ENCODE data around the gene MMEL1.

The MMEL1 gene

DNA sequence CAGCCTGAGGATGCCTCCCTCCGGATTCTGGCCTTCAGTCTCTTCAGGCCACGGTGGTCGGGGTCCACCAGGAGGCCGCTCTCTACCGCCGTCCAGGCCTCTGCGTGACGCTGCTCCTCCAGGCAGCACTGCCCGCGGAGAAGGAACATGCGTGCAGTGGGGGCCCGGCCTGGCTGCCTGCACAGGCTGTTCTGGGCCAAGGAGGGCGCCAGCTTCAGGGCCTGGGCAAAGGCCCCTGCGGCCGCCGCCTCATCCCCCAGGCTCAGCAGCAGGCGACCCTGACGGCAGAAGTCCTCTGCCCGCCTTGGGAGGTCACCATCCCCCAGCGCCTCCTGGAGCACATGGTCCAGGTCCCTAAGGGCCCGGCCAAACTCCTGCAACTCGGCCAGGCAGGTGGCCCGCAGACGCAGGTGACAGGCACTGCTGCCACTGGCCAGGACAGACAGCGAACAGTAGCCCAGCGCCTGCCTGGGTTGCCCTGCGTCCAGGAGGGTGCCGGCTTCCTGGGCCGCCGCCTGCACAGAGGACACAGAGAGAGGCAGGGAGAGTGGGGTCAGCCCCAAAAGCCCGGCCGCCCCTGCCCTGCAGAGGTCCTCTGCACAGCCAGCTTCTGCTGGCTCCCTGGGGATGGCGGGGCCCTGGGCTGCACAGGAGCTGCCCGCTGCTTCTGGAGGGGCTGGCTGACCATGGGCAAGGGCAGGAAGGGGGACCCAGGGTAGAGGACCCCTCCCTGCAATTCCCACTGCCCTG lies 8.7 kb upstream of the MMEL1 start:
- H3K36me3 ChIP-seq (ENCODE audit: control insufficient read depth, insufficient read depth, low read length, severe bottlenecking): no peaks in the 10 kb centered on the region
- no peak for DNase-seq (ENCODE audit: low read depth)
- peak overlapping the region; percentile 89 for H3K4me3 ChIP-seq (ENCODE audit: low read length)
- peaks cover 18% of the 10 kb centered on the region for H3K27me3 ChIP-seq (replicated peaks; ENCODE audit: control insufficient read depth, insufficient read depth, low read length)
- H3K9ac ChIP-seq (ENCODE audit: low read length): peak overlapping the region; percentile 93
- peaks cover 6% of the 10 kb centered on the region for H3K4me1 ChIP-seq (ENCODE audit: control insufficient read depth, insufficient read depth, low read length)
- peaks cover 10% of the 10 kb centered on the region for H3K9me3 ChIP-seq (ENCODE audit: control insufficient read depth, low read length)

DNA sequence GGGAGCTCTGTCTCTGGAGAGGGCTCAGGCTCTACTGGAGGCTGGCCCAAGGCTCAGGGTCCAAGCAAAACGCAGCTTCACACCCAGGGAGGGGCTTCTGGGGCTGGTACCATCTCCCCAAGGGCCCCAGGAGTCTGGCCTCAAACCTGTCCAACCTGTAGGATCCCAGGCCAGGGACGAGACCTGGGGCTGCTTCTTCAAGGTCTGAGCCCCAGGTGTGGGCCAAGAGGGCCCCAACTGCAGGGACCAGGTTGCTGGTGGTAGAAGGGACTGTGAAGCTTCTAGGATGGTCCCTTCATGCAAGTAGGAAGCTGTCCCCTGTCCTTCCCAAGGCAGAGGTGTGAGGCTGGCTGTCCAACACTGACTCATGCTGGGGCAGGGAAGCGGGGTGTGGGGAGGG lies 7.8 kb upstream of the MMEL1 start:
- no peak overlapping the region for H3K9ac ChIP-seq (ENCODE audit: low read length)
- no peak for DNase-seq (ENCODE audit: low read depth)
- peaks cover 6% of the 10 kb centered on the region for H3K4me1 ChIP-seq (ENCODE audit: control insufficient read depth, insufficient read depth, low read length)
- H3K36me3 ChIP-seq (ENCODE audit: control insufficient read depth, insufficient read depth, low read length, severe bottlenecking): no peaks in the 10 kb centered on the region
- H3K9me3 ChIP-seq (ENCODE audit: control insufficient read depth, low read length): peaks cover 8% of the 10 kb centered on the region
- H3K27me3 ChIP-seq (replicated peaks; ENCODE audit: control insufficient read depth, insufficient read depth, low read length): peaks cover 26% of the 10 kb centered on the region
- H3K4me3 ChIP-seq (ENCODE audit: low read length): no peak overlapping the region

DNA sequence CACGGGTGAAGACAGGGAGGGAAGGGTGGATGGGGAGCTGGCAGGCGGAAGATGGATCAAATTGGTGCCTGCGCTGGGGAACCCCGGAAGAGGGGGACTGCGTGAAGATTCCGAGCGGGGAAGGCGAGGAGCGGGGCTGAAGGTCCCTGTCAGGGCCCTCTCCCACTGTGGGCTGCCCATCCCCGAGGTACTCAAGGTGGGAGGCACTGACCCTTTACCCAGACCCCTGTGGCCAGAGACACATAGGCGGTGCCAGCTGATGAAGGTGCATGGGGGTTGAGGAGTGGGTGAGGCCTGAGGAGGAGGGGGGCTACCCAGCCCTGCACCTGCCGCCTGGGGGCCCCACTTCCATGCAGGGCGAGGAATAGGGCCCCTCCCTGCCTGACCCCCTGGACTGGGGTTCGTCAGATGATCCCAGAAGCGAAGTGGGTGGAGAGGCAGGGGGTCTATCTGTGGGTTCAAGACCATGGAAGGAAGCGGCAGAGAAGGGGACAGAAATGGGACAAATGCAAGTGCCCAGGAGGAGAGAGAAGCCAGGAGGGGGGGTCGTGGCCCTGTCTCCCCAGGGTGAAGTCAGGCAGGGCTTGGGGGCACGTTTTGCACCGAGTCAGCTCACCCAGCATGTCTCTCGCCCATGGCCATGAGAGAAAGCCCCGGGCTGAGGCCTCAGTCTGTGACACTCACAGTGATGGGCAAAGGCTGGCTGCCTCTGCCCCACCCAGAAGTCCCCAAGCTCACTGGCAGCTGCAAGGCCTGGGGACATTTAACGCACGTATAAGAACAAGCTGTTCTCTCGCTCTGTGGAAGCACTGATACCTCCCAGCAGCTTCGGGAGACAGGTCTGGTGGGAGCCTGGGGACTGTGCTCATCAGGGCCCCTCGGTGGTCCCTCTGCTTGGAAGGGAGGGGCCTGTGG lies 7.0 kb upstream of the MMEL1 start:
- peaks cover 26% of the 10 kb centered on the region for H3K27me3 ChIP-seq (replicated peaks; ENCODE audit: control insufficient read depth, insufficient read depth, low read length)
- DNase-seq (ENCODE audit: low read depth): no peak
- no peak overlapping the region for H3K4me3 ChIP-seq (ENCODE audit: low read length)

DNA sequence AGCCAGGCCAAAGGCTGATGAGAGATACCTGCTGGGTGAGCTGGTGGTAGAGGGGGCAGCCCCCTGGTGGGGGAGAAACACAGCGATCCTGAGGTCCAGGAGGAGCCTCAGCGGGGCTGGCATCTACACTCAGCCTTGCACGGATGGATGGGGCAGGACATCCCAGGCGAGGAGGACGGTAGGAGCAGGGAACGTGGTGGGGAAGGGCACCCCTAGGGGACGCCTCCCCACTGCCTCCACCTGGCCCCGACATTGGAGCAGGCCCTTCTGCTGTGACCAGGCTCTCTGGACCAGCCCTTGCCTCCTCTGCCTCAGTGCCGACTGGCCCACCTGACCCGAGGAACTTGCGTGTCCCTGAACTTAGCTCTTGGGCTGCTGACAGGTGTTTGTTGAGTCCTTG lies 6.4 kb upstream of the MMEL1 start:
- H3K4me1 ChIP-seq (ENCODE audit: control insufficient read depth, insufficient read depth, low read length): peaks cover 6% of the 10 kb centered on the region
- H3K9me3 ChIP-seq (ENCODE audit: control insufficient read depth, low read length): peaks cover 8% of the 10 kb centered on the region
- no peaks in the 10 kb centered on the region for H3K36me3 ChIP-seq (ENCODE audit: control insufficient read depth, insufficient read depth, low read length, severe bottlenecking)
- H3K27me3 ChIP-seq (replicated peaks; ENCODE audit: control insufficient read depth, insufficient read depth, low read length): peaks cover 26% of the 10 kb centered on the region
- H3K9ac ChIP-seq (ENCODE audit: low read length): no peak overlapping the region
- no peak overlapping the region for H3K4me3 ChIP-seq (ENCODE audit: low read length)
- no peak for DNase-seq (ENCODE audit: low read depth)

More for the DNA sequence above, 7.0 kb upstream of the MMEL1 start:
- Histone ChIP-seq H3K36me3 (ENCODE audit: control insufficient read depth, insufficient read depth, low read length, severe bottlenecking) (no peaks in the 10 kb centered on the region), H3K9ac (ENCODE audit: low read length) (no peak overlapping the region), H3K9me3 (ENCODE audit: control insufficient read depth, low read length) (peaks cover 8% of the 10 kb centered on the region), H3K4me1 (ENCODE audit: control insufficient read depth, insufficient read depth, low read length) (peaks cover 6% of the 10 kb centered on the region)

DNA sequence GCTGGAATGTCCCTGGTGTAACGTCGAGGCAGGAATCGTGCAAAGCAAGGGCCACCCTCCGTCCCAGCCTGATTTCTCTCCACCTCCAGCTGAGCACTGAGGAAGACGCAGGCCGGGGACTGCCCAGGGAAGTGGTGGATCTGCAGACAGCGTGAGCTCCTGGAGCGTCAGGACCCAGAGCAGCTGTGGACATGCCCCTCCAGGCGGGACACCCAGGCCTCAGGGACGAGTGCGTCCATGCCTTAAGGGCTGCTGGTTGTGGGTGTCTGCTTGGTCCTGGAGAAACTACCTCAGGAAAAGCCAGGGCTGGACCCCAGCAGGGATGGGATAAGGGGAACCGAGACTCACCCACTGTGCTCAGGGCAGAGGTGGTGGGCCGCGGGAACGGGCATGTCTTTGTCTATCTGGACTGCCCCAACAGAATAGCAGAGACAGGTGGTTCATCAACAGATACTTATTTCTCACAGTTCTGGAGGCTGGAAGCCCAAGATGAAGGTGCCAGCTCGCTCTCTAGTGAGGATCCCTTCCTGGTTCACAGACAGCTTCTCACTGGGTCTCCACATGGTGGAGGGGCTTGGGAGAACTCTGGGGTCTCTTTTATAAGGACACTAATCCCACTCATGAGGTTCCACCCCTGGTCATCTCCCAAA lies 5.8 kb upstream of the MMEL1 start:
- H3K27me3 ChIP-seq (replicated peaks; ENCODE audit: control insufficient read depth, insufficient read depth, low read length): peaks cover 26% of the 10 kb centered on the region
- H3K36me3 ChIP-seq (ENCODE audit: control insufficient read depth, insufficient read depth, low read length, severe bottlenecking): no peaks in the 10 kb centered on the region
- no peak overlapping the region for H3K9ac ChIP-seq (ENCODE audit: low read length)
- peaks cover 8% of the 10 kb centered on the region for H3K9me3 ChIP-seq (ENCODE audit: control insufficient read depth, low read length)
- DNase-seq (ENCODE audit: low read depth): no peak
- H3K4me3 ChIP-seq (ENCODE audit: low read length): no peak overlapping the region
- H3K4me1 ChIP-seq (ENCODE audit: control insufficient read depth, insufficient read depth, low read length): peaks cover 6% of the 10 kb centered on the region

DNA sequence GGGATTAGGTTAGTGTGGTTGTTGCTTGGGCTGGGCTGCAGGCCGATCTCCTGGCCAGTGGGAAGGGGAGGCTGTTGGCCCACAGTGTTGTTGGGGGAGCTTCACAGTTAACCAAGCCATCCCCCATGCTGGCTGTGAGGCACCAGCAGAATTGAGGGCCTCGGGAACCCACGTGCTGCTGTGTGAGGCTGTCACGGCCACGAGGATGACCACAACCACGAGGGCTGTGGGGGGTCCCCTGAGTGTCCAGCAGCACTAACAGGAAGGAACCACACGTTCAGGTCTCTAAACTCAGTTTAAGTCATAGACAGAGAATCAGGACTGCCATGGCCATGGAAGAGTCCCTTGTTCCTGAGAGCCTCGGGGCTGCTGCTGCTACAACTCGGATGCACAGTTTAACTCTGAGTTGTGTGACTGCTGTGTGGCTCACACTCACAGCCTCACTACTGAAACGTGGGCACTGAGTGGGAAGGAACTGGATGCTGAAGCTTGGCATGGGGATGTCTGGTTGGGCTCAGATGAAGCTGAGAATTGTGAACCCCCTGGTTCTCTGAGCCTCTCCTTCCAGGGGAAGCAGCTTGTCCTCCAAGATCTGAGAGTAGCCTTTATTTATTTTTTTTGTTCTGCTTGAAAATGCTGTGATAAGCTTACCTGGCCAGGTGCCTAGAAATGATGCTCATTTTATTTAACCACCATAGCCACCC lies 4.8 kb upstream of the MMEL1 start:
- H3K9ac ChIP-seq (ENCODE audit: low read length): no peak overlapping the region
- no peaks in the 10 kb centered on the region for H3K36me3 ChIP-seq (ENCODE audit: control insufficient read depth, insufficient read depth, low read length, severe bottlenecking)
- no peak overlapping the region for H3K4me3 ChIP-seq (ENCODE audit: low read length)
- peaks cover 31% of the 10 kb centered on the region for H3K27me3 ChIP-seq (replicated peaks; ENCODE audit: control insufficient read depth, insufficient read depth, low read length)
- H3K4me1 ChIP-seq (ENCODE audit: control insufficient read depth, insufficient read depth, low read length): peaks cover 6% of the 10 kb centered on the region
- H3K9me3 ChIP-seq (ENCODE audit: control insufficient read depth, low read length): peaks cover 8% of the 10 kb centered on the region
- DNase-seq (ENCODE audit: low read depth): no peak

DNA sequence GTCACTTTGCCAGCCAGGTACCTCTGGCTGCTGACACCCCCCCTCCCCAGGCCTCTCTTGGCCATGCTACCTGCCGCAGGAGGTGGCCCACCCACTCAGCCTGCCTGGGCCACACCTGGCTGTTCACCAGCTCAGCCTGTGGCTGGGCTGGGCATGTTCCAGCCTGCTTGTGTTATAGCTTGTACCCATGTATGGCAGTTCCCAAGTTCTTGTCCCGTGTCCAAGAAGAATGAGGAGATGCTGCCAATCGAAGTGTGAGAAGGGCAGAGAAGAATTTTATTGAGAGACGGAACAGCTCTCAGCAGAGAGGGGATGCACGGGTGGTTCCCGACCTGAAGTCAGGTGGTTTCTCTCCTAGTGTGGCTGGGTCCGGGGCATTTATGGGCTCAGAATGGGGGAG lies 3.9 kb upstream of the MMEL1 start:
- H3K9ac ChIP-seq (ENCODE audit: low read length): no peak overlapping the region
- H3K27me3 ChIP-seq (replicated peaks; ENCODE audit: control insufficient read depth, insufficient read depth, low read length): peaks cover 31% of the 10 kb centered on the region
- peaks cover 8% of the 10 kb centered on the region for H3K9me3 ChIP-seq (ENCODE audit: control insufficient read depth, low read length)
- H3K4me1 ChIP-seq (ENCODE audit: control insufficient read depth, insufficient read depth, low read length): peaks cover under 1% of the 10 kb centered on the region
- no peak for DNase-seq (ENCODE audit: low read depth)
- H3K36me3 ChIP-seq (ENCODE audit: control insufficient read depth, insufficient read depth, low read length, severe bottlenecking): no peaks in the 10 kb centered on the region
- no peak overlapping the region for H3K4me3 ChIP-seq (ENCODE audit: low read length)

DNA sequence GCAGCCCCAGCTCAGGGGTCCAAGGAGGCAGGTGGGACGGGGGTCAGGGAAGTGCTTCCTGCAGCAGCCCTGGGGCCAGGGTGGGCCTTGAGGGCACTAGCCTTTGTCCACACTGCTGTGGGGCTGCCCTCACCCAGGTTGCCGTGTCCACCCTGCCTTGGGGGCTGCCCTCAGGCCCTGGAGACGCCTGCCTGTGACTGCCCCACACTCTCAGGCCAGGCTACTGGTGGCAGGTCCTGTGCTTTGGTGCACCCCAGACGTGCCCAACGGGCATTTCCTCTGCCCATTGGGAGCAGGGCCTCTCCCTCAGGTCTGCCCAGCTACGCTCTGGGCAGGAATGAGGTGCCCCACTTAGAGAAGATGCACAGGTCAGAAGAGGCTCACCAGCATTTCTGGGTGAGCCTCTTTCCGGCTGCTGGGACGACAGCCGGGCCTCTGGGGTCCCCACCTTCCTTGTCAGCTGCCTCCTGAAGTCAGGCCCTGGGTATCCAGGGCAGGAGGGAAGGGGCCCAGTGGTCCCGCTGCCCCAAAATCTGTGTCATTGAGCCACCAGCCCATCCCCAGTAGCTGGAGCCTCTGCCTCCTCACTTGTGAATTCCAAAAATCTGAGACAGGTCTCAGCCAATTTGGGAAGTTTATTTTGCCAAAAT lies 2.7 kb upstream of the MMEL1 start:
- Histone ChIP-seq H3K4me3 (ENCODE audit: low read length) (no peak overlapping the region), H3K4me1 (ENCODE audit: control insufficient read depth, insufficient read depth, low read length) (no peaks in the 10 kb centered on the region), H3K27me3 (replicated peaks; ENCODE audit: control insufficient read depth, insufficient read depth, low read length) (peaks cover 35% of the 10 kb centered on the region), H3K9ac (ENCODE audit: low read length) (no peak overlapping the region), H3K9me3 (ENCODE audit: control insufficient read depth, low read length) (peaks cover 8% of the 10 kb centered on the region), H3K36me3 (ENCODE audit: control insufficient read depth, insufficient read depth, low read length, severe bottlenecking) (no peaks in the 10 kb centered on the region)
- no peak for DNase-seq (ENCODE audit: low read depth)

DNA sequence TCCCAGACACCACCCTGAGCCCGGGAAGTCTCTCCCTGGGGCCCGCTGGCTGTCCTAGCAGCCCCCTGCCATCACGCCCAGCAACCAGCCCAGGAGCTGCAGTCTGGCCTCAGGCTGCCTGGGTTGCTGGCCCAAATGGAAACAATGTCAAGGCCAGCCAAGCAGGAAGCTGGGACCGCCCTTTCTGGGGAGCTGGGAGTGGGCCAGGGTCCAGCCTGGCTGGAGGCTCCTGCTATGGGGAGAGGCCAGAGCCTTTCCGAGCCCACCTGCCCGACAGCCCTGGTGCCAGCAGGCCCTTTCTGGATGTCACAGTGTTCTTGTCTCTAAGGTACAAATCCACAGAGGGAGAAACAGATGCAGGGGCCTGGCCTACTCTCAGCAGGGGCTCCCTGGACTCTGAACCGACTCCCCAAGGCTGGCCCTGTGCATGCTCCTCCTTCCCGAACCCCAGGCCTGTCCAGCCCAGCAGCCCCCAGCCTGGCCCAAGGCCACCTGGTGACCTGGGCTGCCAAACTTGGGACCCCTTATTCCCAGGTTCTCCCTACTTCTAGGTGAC lies 1.2 kb upstream of the MMEL1 start:
- Histone ChIP-seq H3K36me3 (ENCODE audit: control insufficient read depth, insufficient read depth, low read length, severe bottlenecking) (no peaks in the 10 kb centered on the region), H3K9me3 (ENCODE audit: control insufficient read depth, low read length) (peaks cover 8% of the 10 kb centered on the region), H3K27me3 (replicated peaks; ENCODE audit: control insufficient read depth, insufficient read depth, low read length) (peaks cover 34% of the 10 kb centered on the region), H3K4me3 (ENCODE audit: low read length) (no peak overlapping the region), H3K4me1 (ENCODE audit: control insufficient read depth, insufficient read depth, low read length) (no peaks in the 10 kb centered on the region), H3K9ac (ENCODE audit: low read length) (no peak overlapping the region)
- DNase-seq (ENCODE audit: low read depth): no peak

DNA sequence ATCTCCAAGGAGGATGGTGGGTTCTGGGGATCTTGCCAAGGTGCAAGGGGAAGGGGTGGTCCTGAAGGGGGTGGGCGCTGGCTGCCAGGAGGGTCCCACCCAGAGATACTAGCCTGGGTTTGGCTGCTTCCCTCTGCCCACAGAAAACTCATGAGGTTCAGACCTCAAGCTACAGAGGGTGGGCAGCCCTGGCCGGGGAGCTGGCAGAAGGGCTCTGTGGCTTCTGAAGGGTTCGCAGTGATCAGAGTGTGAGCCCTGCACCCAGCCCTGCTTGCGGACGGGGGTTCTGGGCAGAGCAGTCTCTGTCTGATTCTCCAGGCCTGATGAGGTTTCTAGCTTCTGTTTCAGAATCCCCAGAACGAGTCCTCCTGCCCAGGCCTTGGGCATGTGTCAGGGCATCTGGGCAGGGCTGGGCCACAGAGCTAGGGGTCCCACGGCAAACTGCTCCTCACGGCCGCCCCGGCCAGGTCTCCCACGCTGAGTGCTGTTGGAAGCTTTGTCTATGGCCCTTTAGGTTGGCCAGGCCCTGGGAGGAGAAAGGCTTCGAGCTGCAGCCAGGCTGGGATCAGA lies 635 bp upstream of the MMEL1 start:
- Histone ChIP-seq H3K4me1 (ENCODE audit: control insufficient read depth, insufficient read depth, low read length) (no peaks in the 10 kb centered on the region), H3K27me3 (replicated peaks; ENCODE audit: control insufficient read depth, insufficient read depth, low read length) (peaks cover 28% of the 10 kb centered on the region), H3K4me3 (ENCODE audit: low read length) (no peak overlapping the region), H3K9me3 (ENCODE audit: control insufficient read depth, low read length) (peaks cover 8% of the 10 kb centered on the region), H3K36me3 (ENCODE audit: control insufficient read depth, insufficient read depth, low read length, severe bottlenecking) (no peaks in the 10 kb centered on the region), H3K9ac (ENCODE audit: low read length) (no peak overlapping the region)
- DNase-seq (ENCODE audit: low read depth): no peak
